Upper lobe of left lung (tissue), 4 donors: ENCODE results near the gene FER.

Experiments used
- CTCF ChIP-seq, 6 experiments: fragments of 450-650 bp in 4 of 6; fragments of 200-600 bp in 2 of 6; sonication (generic) in 2 of 6; IDR thresholded peaks; one replicate each; pipeline ENCODE4 v1.5.1; 2016 to 2019; ENCODE audit warnings: antibody characterized with exemption in 6 of 6
- EP300 ChIP-seq, 4 donors: sonication (generic); formaldehyde crosslinking; IDR thresholded peaks; one replicate each; pipeline ENCODE4 v1.5.1; 2017; ENCODE audit warnings: antibody characterized with exemption in 4 of 4, control low read depth in 2 of 4
- POLR2A ChIP-seq, 4 donors: fragments of 450-650 bp; IDR thresholded peaks; one replicate each; pipeline ENCODE4 v1.5.1; 2016 to 2017; ENCODE audit warnings: antibody characterized with exemption in 4 of 4, mild to moderate bottlenecking in 2 of 4

GRCh38 chr5:108858959-108859358 lies 111.3 kb downstream of the FER start:
- TF ChIP-seq EP300 (IDR thresholded peaks at IDR 0.05) (no peak), POLR2A (IDR thresholded peaks at IDR 0.05) (no peak), CTCF (IDR thresholded peaks at IDR 0.05) (no peak)
